Pulmonary artery endothelial cell (primary cell): Measurements from ENCODE around the gene SPOCK1. TPM values are rescaled to one million over a fixed set of nuclear protein-coding genes. Genes with fewer than 3 reads are reported as not detected.

Experiments used
- DNase-seq: peaks from one replicate; pipeline ENCODE4 v3.0.0-alpha.2; 2011; ENCODE audit warnings: low read depth, low spot score
- total RNA-seq: library from RNA; depleted of rRNA; stranded (reverse); fragments of >200 nt; gene quantifications from 2 replicates; pipeline ENCODE4 v1.2.3, GENCODE V29; 2014

The SPOCK1 gene
- total RNA-seq, 1 donor from 2014 or later, result 324 TPM

DNA sequence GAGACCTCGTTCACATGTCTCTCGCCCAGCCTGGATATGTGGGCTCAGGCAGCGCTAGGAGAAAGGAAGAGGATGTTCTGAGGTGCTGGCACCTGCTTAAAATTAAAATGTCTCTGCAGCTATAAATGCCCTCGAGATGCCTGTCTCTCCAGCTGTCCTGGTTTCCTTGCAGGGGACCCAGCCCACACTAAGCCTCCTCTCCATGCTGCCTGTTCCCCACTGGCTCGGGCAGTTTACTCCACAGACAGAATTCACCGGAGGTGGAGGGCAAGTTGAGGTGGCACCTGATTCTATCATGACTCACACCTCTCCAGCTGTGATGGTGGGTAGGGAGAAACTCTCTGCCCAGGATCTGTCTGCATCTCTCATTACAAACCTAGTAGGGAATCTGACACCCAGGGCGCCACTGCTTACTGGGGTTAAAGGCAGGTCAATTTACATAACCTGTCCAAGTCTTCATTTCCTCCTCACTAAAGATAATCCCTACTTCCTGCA is 420.9 kb downstream of the SPOCK1 start:
- no peak for DNase-seq

GRCh38 chr5:137075163-137075970 is 423.8 kb downstream of the SPOCK1 start:
- DNase-seq, result no peak

- no peak for DNase-seq
Measured at GRCh38 chr5:137073189-137073588, 425.9 kb downstream of the SPOCK1 start.

GRCh38 chr5:137072361-137073115 is 426.6 kb downstream of the SPOCK1 start:
- no peak for DNase-seq

GRCh38 chr5:137071931-137072330 is 427.2 kb downstream of the SPOCK1 start:
- no peak for DNase-seq

DNA sequence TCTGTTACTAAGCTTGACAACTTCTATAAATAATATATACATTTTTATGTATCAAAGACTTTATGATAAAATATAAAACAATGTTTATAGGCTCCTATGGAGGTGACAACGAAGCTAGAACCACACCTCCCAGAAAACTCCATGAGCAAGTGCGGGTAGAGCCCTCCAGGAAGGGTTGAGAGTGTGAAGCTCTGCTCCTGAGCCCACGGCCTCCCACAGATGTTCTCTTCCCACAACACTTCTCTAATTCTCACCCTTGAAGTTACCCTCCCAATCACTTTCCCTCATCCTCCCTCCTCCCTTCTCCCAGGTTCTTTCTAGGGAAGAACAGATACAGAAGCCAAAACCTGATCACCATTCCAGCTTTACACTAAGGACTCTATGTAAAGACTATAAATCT is 427.6 kb downstream of the SPOCK1 start:
- no peak for DNase-seq

- DNase-seq, result no peak
Measured at GRCh38 chr5:137070521-137070920, 428.6 kb downstream of the SPOCK1 start.

- DNase-seq, result no peak
Measured at GRCh38 chr5:137069358-137069757, 429.8 kb downstream of the SPOCK1 start.

DNA sequence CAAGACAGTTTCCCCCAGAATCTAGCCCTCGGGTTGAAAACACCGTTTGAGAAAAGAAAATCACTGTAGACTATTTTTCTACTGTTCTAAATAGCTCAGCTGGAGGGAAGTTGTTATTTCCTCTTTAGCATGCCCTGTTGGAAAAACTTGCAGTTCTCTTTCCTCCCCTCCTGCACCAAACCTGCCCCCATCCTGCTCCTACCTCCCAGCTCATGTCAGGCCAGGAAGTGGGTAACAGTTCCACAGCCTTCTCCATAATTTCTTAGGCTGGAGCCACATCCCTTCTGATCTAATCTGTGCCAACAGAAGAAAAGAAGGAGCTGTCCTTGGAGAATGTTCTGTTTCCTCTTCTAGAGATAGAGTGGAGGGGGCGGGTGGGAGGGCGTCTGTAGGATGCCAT is 437.7 kb downstream of the SPOCK1 start:
- DNase-seq, result peak; percentile 48

GRCh38 chr5:137058089-137058488 is 441.0 kb downstream of the SPOCK1 start:
- no peak for DNase-seq

DNA sequence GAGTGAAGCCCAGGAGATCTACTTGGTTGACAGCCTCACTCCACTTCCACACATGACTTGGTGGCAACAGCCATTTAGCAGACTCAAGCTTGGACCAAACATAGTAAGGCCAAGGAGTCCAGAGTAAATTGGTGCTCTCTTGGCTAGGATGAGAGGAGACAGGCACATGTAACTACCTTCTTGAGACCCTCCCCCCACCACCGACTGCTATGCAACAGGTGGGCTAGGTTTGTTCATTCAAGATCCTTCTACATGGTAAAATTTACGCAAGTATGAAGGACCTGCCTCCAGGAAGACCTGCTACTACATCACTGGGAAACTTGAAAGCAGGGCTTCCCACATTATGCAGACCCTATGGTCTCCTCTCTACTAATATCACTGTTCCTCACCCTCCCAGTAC is 442.4 kb downstream of the SPOCK1 start:
- no peak for DNase-seq

- no peak for DNase-seq
Measured at GRCh38 chr5:137055271-137055872, 443.8 kb downstream of the SPOCK1 start.

DNA sequence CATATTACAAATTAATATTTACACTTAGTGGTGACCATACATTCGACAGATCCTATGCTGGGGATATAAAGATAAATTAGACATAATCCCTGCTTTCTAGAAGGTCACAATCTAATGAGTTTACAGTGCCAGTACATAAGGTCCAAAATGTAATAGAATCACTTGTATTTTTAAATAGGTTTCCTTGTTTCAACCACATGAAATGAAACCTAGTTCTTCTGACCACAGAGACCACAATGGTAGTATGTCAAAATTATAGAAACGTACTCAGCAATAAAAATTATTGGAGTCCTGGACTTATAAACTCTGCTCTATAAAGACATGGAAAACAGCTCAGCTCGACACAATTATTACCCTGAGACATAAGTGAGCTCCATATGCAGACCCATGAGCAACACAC is 444.3 kb downstream of the SPOCK1 start:
- DNase-seq, result no peak

DNA sequence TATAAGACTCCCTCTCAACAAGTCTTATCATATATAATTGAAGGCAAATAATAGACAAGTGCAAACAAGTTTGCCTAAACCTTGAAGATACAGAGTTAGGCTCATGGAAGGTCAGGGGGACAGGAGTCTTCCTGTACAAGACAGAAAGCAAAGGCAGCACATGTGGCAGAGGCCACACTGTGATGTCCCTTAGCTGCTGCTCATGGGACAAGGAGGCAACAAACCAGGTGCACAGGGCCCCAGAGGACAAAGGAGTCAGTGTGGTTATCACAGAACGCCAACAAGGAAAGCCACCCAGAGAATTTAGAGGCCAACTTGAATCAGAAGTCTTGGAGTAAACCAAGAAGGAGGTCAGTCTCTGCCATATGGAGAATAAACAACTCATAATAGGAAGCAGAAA is 444.8 kb downstream of the SPOCK1 start:
- DNase-seq, result no peak

GRCh38 chr5:137051161-137051560 is 448.0 kb downstream of the SPOCK1 start:
- DNase-seq, result no peak

DNA sequence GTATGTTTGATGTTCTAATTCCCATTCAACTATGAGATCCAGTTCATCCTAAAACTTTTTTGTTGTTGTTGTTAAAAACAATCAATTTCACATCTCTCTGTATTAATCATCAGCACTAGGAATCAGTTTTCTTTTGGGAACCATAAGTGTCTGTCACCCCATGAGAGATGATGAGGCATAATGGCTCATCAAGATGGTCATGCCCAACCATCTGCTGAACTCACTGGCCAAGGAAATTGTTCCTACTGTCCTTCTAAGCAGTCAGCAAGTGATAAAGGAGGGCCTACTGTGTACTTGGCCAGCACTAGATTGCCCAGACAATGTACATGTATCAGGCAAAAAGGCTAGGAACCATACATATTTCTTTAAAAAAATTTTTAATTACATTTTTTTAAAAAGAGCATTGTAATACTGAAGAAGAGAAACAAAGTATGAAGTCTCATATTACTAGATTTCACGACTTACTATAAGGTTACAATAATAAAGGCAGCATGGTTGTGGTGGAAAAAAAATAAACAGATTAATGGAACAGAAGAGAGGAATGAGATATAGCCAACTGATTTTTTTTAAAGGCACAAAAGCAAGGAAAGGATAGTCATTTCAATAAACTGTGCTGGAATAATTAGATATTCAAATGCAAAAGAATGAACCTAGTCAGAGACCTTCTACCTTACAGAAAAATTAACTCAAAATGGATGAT is 458.3 kb downstream of the SPOCK1 start:
- DNase-seq, result no peak

GRCh38 chr5:137040024-137040423 is 459.1 kb downstream of the SPOCK1 start:
- DNase-seq, result no peak

DNA sequence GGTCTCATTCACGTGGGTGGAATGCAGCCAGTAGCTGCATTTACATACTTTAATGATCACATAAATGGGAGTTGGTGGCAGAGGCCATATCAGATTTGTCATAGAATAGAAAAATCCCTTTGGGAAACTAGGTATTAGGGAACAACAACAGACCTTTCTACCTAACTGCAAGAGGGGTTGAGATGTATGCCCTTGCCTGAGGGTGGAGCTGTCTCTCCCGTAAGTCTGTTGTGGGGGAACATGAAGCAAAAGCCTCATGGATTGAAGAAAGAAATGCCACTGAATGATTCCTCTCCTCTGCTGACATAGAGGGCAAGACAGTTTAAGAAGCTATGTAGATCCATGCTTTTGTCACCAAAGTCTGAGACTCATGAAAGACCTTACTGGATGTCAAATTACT is 461.3 kb downstream of the SPOCK1 start:
- no peak for DNase-seq

GRCh38 chr5:137036640-137037039 is 462.5 kb downstream of the SPOCK1 start:
- no peak for DNase-seq

GRCh38 chr5:137035480-137035878 is 463.6 kb downstream of the SPOCK1 start:
- DNase-seq, result no peak

GRCh38 chr5:137034764-137035479 is 464.2 kb downstream of the SPOCK1 start:
- no peak for DNase-seq
